Esophagus squamous epithelium (tissue), 5 donors: Measurements from ENCODE around the gene SLC3A2. TPM values are rescaled to one million over a fixed set of nuclear protein-coding genes. Genes with fewer than 3 reads are reported as not detected.

Source experiments
- DNase-seq: peaks from one replicate; lab custom pipeline; 2025; lab: John Stamatoyannopoulos, UW
- H3K27ac ChIP-seq, 4 donors: fragments of 200-600 bp; sonication (generic); one replicate each; pipeline ENCODE4 v1.5.1; 2016 to 2019; ENCODE audit warnings: mild to moderate bottlenecking in 1 of 4
- H3K27me3 ChIP-seq, 4 donors: fragments of 200-600 bp; sonication (generic); 1 replicate in 3 of 4; 2 replicates in 1 of 4; pipeline versions ENCODE4 v1.5.1 to v1.6.0; 2017 to 2021; ENCODE audit warnings: antibody characterized with exemption in 1 of 4
- H3K36me3 ChIP-seq, 3 donors: fragments of 200-600 bp; sonication (generic); one replicate each; pipeline ENCODE4 v1.5.1; 2016 to 2019
- H3K4me1 ChIP-seq, 3 donors: fragments of 200-600 bp; sonication (generic); one replicate each; pipeline ENCODE4 v1.5.1; 2017 to 2019
- H3K4me3 ChIP-seq, 4 donors: fragments of 200-600 bp; sonication (generic); 1 replicate in 3 of 4; 2 replicates in 1 of 4; pipeline ENCODE4 v1.5.1; 2016 to 2019; ENCODE audit warnings: mild to moderate bottlenecking in 2 of 4, moderate library complexity in 1 of 4
- H3K9me3 ChIP-seq, 3 donors: fragments of 200-600 bp; sonication (generic); one replicate each; pipeline ENCODE4 v1.5.1; 2016 to 2019
- POLR2A ChIP-seq, 4 donors: fragments of 450-650 bp; IDR thresholded peaks; one replicate each; pipeline ENCODE4 v1.6.1; 2017; ENCODE audit warnings: antibody characterized with exemption in 4 of 4, mild to moderate bottlenecking in 4 of 4, moderate library complexity in 3 of 4
- WGBS, 2 donors: methylation state at CpG; one replicate each; pipeline ENCODE4 v1.1.5; 2018; 5-methylcytosine and 5-hydroxymethylcytosine counted together
- intact Hi-C: fragments of 100-400 bp; cut with DNase I; formaldehyde crosslinking; loops from one replicate; pipeline ENCODE4 v1.15.0; 2022
- total RNA-seq, 4 donors: library from RNA; depleted of rRNA; stranded (reverse); fragments of >200 nt; gene quantifications; one replicate each; pipeline ENCODE4 v1.1.0, GENCODE V29; 2016
- TF ChIP-seq, protein P1 (sequence below), 6 experiments: fragments of 450-650 bp in 4 of 6; fragments of 200-600 bp in 2 of 6; sonication (generic) in 2 of 6; IDR thresholded peaks; one replicate each; pipeline ENCODE4 v1.5.1; 2016 to 2019; ENCODE audit warnings: antibody characterized with exemption in 6 of 6, mild to moderate bottlenecking in 4 of 6, moderate library complexity in 4 of 6
- donor health status: DM: yes; HTN: yes; CAD: no.

Gene SLC3A2
- total RNA-seq, 4 donors from 2014 or later = 132 to 373 (median 153) TPM

DNA sequence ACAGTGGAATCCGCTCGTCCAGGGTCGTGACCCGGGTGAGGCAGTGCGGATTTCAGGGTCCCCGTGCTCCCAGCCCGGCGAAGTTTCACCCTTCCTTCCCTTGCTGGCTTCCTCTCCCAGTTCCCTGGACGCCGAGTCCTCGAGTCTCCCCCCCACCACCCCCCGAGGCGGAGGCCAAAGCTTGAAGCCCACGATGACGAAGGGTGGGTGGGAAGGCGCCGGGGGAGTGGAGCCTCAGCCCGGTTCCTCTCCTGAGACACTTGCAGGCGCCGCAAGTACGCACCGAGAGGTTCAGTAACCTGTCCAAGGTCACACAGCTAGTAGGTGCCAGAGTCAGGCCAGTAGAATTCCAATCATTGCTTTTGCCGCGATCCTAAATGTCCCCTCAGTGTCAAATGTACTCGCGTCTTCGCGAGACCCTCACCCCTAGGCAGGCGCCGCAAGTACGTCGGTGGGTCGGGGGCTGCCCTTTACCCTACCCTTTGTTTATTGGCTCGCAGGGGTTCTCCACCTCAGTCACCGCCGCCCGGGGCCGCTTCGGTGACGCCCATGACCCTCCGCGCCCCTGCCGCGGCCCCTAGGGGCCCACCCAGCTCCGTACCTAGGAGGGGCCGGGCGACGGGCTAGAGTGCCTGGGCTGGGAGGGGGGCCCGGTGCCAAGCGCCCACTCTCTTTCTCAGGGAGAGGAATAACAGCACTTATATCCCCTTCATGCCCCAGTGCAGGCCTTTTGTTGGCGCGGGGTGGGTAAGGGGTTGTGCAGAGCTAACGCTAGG lies 46.2 kb downstream of the SLC3A2 start:
- no peak for DNase-seq
- H3K4me1 ChIP-seq = peaks cover 9 to 51% (median 22%) of the 10 kb centered on the region in 3 donors

DNA sequence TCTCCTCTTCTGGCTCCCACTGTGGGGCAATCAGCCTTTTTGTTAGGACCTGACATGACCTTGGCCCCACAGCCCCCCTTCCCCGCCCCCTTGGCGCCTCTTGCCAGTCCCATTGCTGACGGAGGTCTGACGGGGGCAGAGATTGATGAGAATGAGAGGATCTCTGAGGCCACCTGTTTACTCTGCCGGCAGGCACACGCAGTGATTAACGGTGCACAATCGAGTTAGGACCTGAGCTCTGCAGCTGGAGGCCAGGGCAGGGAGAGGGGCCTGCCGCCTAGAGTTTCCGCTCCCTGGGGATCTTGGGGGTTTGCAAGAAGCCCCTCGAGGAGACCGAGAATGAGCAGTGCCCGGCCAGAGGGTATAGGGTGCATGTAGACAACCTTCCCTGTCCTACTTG lies 47.3 kb downstream of the SLC3A2 start:
- peaks cover 6 to 69% (median 32%) of the 10 kb centered on the region in 4 donors for H3K27me3 ChIP-seq
- TF ChIP-seq, protein P1, sequence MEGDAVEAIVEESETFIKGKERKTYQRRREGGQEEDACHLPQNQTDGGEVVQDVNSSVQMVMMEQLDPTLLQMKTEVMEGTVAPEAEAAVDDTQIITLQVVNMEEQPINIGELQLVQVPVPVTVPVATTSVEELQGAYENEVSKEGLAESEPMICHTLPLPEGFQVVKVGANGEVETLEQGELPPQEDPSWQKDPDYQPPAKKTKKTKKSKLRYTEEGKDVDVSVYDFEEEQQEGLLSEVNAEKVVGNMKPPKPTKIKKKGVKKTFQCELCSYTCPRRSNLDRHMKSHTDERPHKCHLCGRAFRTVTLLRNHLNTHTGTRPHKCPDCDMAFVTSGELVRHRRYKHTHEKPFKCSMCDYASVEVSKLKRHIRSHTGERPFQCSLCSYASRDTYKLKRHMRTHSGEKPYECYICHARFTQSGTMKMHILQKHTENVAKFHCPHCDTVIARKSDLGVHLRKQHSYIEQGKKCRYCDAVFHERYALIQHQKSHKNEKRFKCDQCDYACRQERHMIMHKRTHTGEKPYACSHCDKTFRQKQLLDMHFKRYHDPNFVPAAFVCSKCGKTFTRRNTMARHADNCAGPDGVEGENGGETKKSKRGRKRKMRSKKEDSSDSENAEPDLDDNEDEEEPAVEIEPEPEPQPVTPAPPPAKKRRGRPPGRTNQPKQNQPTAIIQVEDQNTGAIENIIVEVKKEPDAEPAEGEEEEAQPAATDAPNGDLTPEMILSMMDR (IDR thresholded peaks at IDR 0.05) = no peak
- TF ChIP-seq POLR2A (IDR thresholded peaks at IDR 0.05) = no peak

More for the DNA sequence above, 46.2 kb downstream of the SLC3A2 start:
- WGBS, 2 donors = 28% methylated on average over 7 of the region's 53 CpGs; no CpG with 5 or more reads in 1 of the 2 donors
- TF ChIP-seq POLR2A (IDR thresholded peaks at IDR 0.05) = no peak
- TF ChIP-seq, protein P1 (IDR thresholded peaks at IDR 0.05) = no peak
- no peak overlapping the region for H3K27ac ChIP-seq
- peaks cover 6 to 81% (median 32%) of the 10 kb centered on the region in 4 donors for H3K27me3 ChIP-seq
- H3K9me3 ChIP-seq = no peaks in the 10 kb centered on the region
- H3K36me3 ChIP-seq = no peaks in the 10 kb centered on the region
- intact Hi-C loops = no loop called here
- H3K4me3 ChIP-seq = peak overlapping the region in 2 of 4 donors; percentile 39 to 60

DNA sequence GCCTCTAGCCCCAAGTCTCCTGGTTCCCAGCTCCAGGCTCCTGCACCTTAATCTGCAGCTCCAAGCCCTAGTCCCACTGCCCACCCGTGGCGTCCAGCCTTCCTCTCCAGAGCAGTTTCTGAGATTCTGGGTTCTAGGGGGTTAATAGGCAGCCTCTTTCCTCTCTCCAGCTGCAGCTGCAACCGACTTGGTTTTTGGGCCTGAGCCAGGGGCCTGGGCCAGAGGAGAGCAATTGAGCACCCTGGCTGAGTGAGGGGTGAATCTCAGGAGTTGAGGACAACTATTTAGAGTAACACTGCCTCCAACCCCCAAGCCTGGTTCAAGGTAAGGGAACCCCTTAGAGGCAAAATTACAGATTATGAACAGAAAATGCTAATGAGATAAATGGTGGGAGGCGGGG lies 49.5 kb downstream of the SLC3A2 start:
- Histone ChIP-seq H3K27ac (no peak overlapping the region), H3K9me3 (no peaks in the 10 kb centered on the region), H3K36me3 (no peaks in the 10 kb centered on the region), H3K27me3 (peaks cover 6 to 48% (median 23%) of the 10 kb centered on the region in 4 donors), H3K4me3 (no peak overlapping the region), H3K4me1 (peaks cover 0 to 28% (median 14%) of the 10 kb centered on the region in 3 donors)
- 75 to 100% methylated on average over 1 to 2 of the region's 4 CpGs for WGBS, 2 donors
- TF ChIP-seq, protein P1 (IDR thresholded peaks at IDR 0.05) = no peak
- no peak for TF ChIP-seq POLR2A (IDR thresholded peaks at IDR 0.05)
- no peak for DNase-seq
- intact Hi-C loops = no loop called here

More for the DNA sequence above, 47.3 kb downstream of the SLC3A2 start:
- no peak for DNase-seq
- peaks cover 9 to 41% (median 22%) of the 10 kb centered on the region in 3 donors for H3K4me1 ChIP-seq
- no peak overlapping the region for H3K27ac ChIP-seq
- intact Hi-C loops = no loop called here
- H3K4me3 ChIP-seq = no peak overlapping the region
- WGBS, 2 donors = 37 to 43% methylated on average over 2 to 9 of the region's 13 CpGs
- H3K9me3 ChIP-seq = no peaks in the 10 kb centered on the region
- H3K36me3 ChIP-seq = no peaks in the 10 kb centered on the region

DNA sequence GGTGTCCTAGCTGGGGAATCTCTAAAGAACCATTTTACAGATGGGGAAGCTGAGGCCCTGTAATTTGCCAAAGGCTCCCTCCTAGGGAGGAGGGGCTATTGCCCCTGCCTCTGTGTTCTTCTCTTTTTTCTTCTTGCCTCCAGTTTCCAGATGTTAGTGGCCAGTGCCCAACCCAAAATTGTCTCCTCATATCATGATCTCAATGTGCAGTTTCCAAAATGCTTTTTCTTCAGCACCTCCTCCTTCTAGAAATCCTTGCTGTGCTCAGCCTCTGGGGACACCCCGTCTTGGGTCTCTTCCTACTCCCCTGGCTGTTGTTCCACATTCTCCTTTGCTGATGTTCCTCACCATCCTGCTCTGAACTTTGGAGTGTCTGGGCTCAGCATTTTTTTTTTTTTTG lies 50.0 kb downstream of the SLC3A2 start:
- intact Hi-C loops = no loop called here
- Histone ChIP-seq H3K4me1 (peaks cover 0 to 23% (median 10%) of the 10 kb centered on the region in 3 donors), H3K27ac (no peak overlapping the region), H3K9me3 (no peaks in the 10 kb centered on the region), H3K36me3 (no peaks in the 10 kb centered on the region), H3K4me3 (no peak overlapping the region), H3K27me3 (peaks cover 6 to 43% (median 18%) of the 10 kb centered on the region in 4 donors)
- no peak for DNase-seq
- TF ChIP-seq POLR2A (IDR thresholded peaks at IDR 0.05) = no peak
- TF ChIP-seq, protein P1 (IDR thresholded peaks at IDR 0.05) = no peak
- 18 to 52% methylated on average over 1 of the region's 1 CpG for WGBS, 2 donors
